HG03025 (cell line): ENCODE measurements around the gene RELB.

Experiments
- ATAC-seq: cut with Tn5 transposase; IDR thresholded peaks from one replicate; pipeline ENCODE4 v1.9.1; 2021; ENCODE audit warnings: mild to moderate bottlenecking, moderate library complexity; ENCODE audit not compliant: unreplicated experiment, low FRiP score

Gene RELB

GRCh38 chr19:45019187-45019586, 17.9 kb downstream of the RELB start:
- no peak for ATAC-seq

- no peak for ATAC-seq
Observed at GRCh38 chr19:45020071-45020470, 18.8 kb downstream of the RELB start.

GRCh38 chr19:45021971-45022370, 20.7 kb downstream of the RELB start:
- ATAC-seq: no peak

- no peak for ATAC-seq
Observed at GRCh38 chr19:45023048-45023447, 21.8 kb downstream of the RELB start.

GRCh38 chr19:45025264-45025663, 24.0 kb downstream of the RELB start:
- ATAC-seq: no peak

GRCh38 chr19:45027371-45027770, 26.1 kb downstream of the RELB start:
- no peak for ATAC-seq

GRCh38 chr19:45030825-45031224, 29.6 kb downstream of the RELB start:
- ATAC-seq: no peak

GRCh38 chr19:45032421-45032820, 31.2 kb downstream of the RELB start:
- ATAC-seq: no peak

GRCh38 chr19:45035755-45036154, 34.5 kb downstream of the RELB start:
- no peak for ATAC-seq

GRCh38 chr19:45037393-45038169, 36.3 kb downstream of the RELB start:
- ATAC-seq: no peak

- ATAC-seq: peak; percentile 70
Observed at GRCh38 chr19:45038931-45039893, 37.9 kb downstream of the RELB start, which contains the start of gene CLASRP. Gene CLASRP, plus strand, starts transcription at chr19:45039045. Its CDS starts 1,168 bp downstream, at chr19:45040213.

- ATAC-seq: no peak
Observed at GRCh38 chr19:45040059-45040771, 39.0 kb downstream of the RELB start.

- ATAC-seq: no peak
Observed at GRCh38 chr19:45041125-45041524, 39.9 kb downstream of the RELB start.

GRCh38 chr19:45045671-45046353, 44.5 kb downstream of the RELB start:
- ATAC-seq: no peak

- ATAC-seq: no peak
Observed at GRCh38 chr19:45046355-45046754, 45.1 kb downstream of the RELB start.

- ATAC-seq: no peak
Observed at GRCh38 chr19:45047188-45047797, 46.0 kb downstream of the RELB start.

GRCh38 chr19:45049073-45049736, 47.9 kb downstream of the RELB start:
- no peak for ATAC-seq

- no peak for ATAC-seq
Observed at GRCh38 chr19:45050036-45050435, 48.8 kb downstream of the RELB start.

- ATAC-seq: no peak
Observed at GRCh38 chr19:45051929-45052579, 50.8 kb downstream of the RELB start.
